ENCODE results near the gene ADCY10.

- TF ChIP-seq CTCF (IDR thresholded peaks at IDR 0.05; ENCODE audit: low read depth, low read length): no peak
- no peak for TF ChIP-seq EZH2phosphoT487 (IDR thresholded peaks at IDR 0.05; ENCODE audit: low read depth)
These were observed 21.5 kb upstream of the ADCY10 start for GRCh38 chr1:167935216-167936067.

All from OCI-LY3 (cell line).